Karpas-422 (cell line): ENCODE results near the gene FAM240A. TPM values are rescaled to one million over a fixed set of nuclear protein-coding genes. Genes with fewer than 3 reads are reported as not detected.

ENCODE experiments used
- DNase-seq: peaks from one replicate; pipeline ENCODE4 v3.0.0-alpha.2; 2015
- H2AFZ ChIP-seq: fragments of 200-600 bp; sonication (generic); 2 replicates; pipeline ENCODE4 v1.6.1; 2014; ENCODE audit warnings: antibody characterized with exemption, low read length, mixed read lengths
- H3K27ac ChIP-seq: fragments of 200-600 bp; sonication (generic); 2 replicates; pipeline ENCODE4 v1.5.1; 2014; ENCODE audit warnings: mild to moderate bottlenecking, low read length, moderate library complexity
- H3K27me3 ChIP-seq: fragments of 200-600 bp; sonication (generic); 2 replicates; pipeline ENCODE4 v1.6.1; 2014; ENCODE audit warnings: low read length, mixed read lengths
- H3K36me3 ChIP-seq: fragments of 200-600 bp; sonication (generic); 2 replicates; pipeline ENCODE4 v1.6.1; 2014; ENCODE audit warnings: low read length, mixed read lengths; ENCODE audit not compliant: insufficient read depth
- H3K4me1 ChIP-seq: fragments of 200-600 bp; sonication (generic); 2 replicates; pipeline ENCODE4 v1.6.1; 2014; ENCODE audit warnings: mild to moderate bottlenecking, low read length, mixed read lengths
- H3K4me2 ChIP-seq: fragments of 200-600 bp; sonication (generic); 2 replicates; pipeline ENCODE4 v1.6.1; 2014; ENCODE audit warnings: low read length, low read depth, mild to moderate bottlenecking; ENCODE audit not compliant: poor library complexity, severe bottlenecking
- H3K4me3 ChIP-seq: fragments of 200-600 bp; sonication (generic); 2 replicates; pipeline ENCODE4 v1.5.1; 2014; ENCODE audit warnings: mild to moderate bottlenecking, antibody characterized with exemption, low read length, mixed read lengths
- H3K79me2 ChIP-seq: fragments of 200-600 bp; sonication (generic); 2 replicates; pipeline ENCODE4 v1.6.1; 2014; ENCODE audit warnings: mild to moderate bottlenecking, low read length, mixed read lengths
- H3K9ac ChIP-seq: fragments of 200-600 bp; sonication (generic); 2 replicates; pipeline ENCODE4 v1.6.0; 2014; ENCODE audit warnings: low read length
- H3K9me2 ChIP-seq: fragments of 200-600 bp; sonication (generic), shearing (Covaris generic); replicated peaks from 2 replicates; pipeline ENCODE4 v1.6.0; 2014; ENCODE audit warnings: mild to moderate bottlenecking, low read length, moderate library complexity; ENCODE audit not compliant: insufficient read depth
- H3K9me3 ChIP-seq: fragments of 300-700, 200-600 bp; sonication (generic); 2 replicates; pipeline ENCODE4 v1.6.1; 2014; ENCODE audit warnings: low read length, mixed read lengths
- H4K20me1 ChIP-seq: fragments of 200-600 bp; sonication (generic); 2 replicates; pipeline ENCODE4 v1.6.1; 2014; ENCODE audit warnings: mild to moderate bottlenecking, antibody characterized with exemption, low read length, low read depth; ENCODE audit not compliant: insufficient read depth
- total RNA-seq: library from RNA; depleted of rRNA; stranded (reverse); fragments of >200 nt; shearing (Covaris generic); gene quantifications from 2 replicates; pipeline ENCODE4 v1.2.3, GENCODE V29; 2014; ENCODE audit warnings: low replicate concordance

Gene FAM240A
- total RNA-seq, 1 experiment from 2014 or later, result not detected

DNA sequence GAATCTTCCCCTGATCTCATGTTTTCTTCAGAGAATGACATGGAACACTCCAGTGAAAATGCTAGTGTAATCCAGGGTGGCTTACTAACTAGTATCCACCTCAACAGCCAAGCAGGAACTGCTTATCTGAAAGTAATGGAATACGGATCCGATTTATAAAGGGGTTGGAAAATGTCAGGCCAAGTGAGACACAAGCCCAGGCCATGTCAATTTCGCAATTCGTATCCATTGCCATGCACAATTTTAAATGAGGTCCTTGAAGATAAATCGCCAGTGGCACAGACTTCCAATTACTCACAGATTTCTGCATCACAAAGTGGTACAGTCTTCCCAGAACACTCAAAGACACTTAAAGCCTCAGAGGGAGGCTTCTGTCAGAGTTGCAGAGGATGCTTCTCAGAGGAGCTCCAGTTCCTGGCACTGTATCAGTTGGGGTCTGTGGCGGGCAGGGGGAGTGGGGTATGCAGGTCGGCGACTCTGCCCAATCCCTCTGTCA is 16.5 kb upstream of the FAM240A start:
- no peak overlapping the region for H2AFZ ChIP-seq
- no peak for DNase-seq
- no peaks in the 10 kb centered on the region for H4K20me1 ChIP-seq
- no peaks in the 10 kb centered on the region for H3K4me1 ChIP-seq
- no peaks in the 10 kb centered on the region for H3K9me2 ChIP-seq
- no peak overlapping the region for H3K27ac ChIP-seq
- no peak overlapping the region for H3K4me2 ChIP-seq
- no peak overlapping the region for H3K9ac ChIP-seq
- H3K27me3 ChIP-seq, result no peaks in the 10 kb centered on the region
- no peaks in the 10 kb centered on the region for H3K9me3 ChIP-seq
- H3K4me3 ChIP-seq, result no peak overlapping the region
- H3K79me2 ChIP-seq, result no peaks in the 10 kb centered on the region
- no peaks in the 10 kb centered on the region for H3K36me3 ChIP-seq

DNA sequence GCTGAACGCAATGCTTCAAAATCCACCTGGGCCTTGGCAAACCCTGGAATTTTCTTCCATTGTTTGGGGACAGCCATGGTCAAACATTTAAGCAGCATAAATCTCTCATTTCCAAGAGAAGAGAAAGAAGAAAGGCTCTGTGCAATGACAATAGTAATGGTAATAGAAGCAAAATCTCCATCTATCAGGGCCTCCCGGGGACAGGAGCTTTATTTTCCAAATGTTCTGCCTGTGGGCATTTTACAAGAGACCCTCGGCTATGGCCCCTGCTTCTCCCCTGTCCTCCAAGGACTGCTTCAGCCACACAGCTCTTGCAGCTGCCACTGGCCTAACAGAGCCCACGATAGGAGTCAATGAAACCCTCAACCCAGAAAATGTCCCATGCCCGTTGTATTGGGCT is 12.7 kb upstream of the FAM240A start:
- DNase-seq, result no peak
- no peaks in the 10 kb centered on the region for H3K27me3 ChIP-seq

GRCh38 chr3:46603446-46604046 is 8.8 kb upstream of the FAM240A start:
- H3K4me1 ChIP-seq, result no peaks in the 10 kb centered on the region
- no peak for DNase-seq
- no peaks in the 10 kb centered on the region for H3K79me2 ChIP-seq
- no peaks in the 10 kb centered on the region for H3K36me3 ChIP-seq
- H3K9me2 ChIP-seq, result no peaks in the 10 kb centered on the region
- no peaks in the 10 kb centered on the region for H3K9me3 ChIP-seq
- no peak overlapping the region for H2AFZ ChIP-seq
- H3K27ac ChIP-seq, result no peak overlapping the region
- no peak overlapping the region for H3K4me3 ChIP-seq
- no peak overlapping the region for H3K4me2 ChIP-seq
- H3K27me3 ChIP-seq, result no peaks in the 10 kb centered on the region
- no peaks in the 10 kb centered on the region for H4K20me1 ChIP-seq
- no peak overlapping the region for H3K9ac ChIP-seq

More for the DNA sequence above, 12.7 kb upstream of the FAM240A start:
- Histone ChIP-seq H3K4me2 (no peak overlapping the region), H3K9me2 (no peaks in the 10 kb centered on the region), H3K79me2 (no peaks in the 10 kb centered on the region), H3K36me3 (no peaks in the 10 kb centered on the region), H3K4me3 (no peak overlapping the region), H3K9me3 (no peaks in the 10 kb centered on the region), H3K4me1 (no peaks in the 10 kb centered on the region), H3K9ac (no peak overlapping the region), H3K27ac (no peak overlapping the region), H4K20me1 (no peaks in the 10 kb centered on the region), H2AFZ (no peak overlapping the region)

GRCh38 chr3:46604127-46604526 is 8.2 kb upstream of the FAM240A start:
- H3K9ac ChIP-seq, result no peak overlapping the region
- no peaks in the 10 kb centered on the region for H3K4me1 ChIP-seq
- no peak for DNase-seq
- no peaks in the 10 kb centered on the region for H3K79me2 ChIP-seq
- H3K36me3 ChIP-seq, result no peaks in the 10 kb centered on the region
- H2AFZ ChIP-seq, result no peak overlapping the region
- H3K9me3 ChIP-seq, result no peaks in the 10 kb centered on the region
- no peak overlapping the region for H3K4me3 ChIP-seq
- H3K27ac ChIP-seq, result no peak overlapping the region
- no peaks in the 10 kb centered on the region for H4K20me1 ChIP-seq
- no peaks in the 10 kb centered on the region for H3K9me2 ChIP-seq
- no peaks in the 10 kb centered on the region for H3K27me3 ChIP-seq
- H3K4me2 ChIP-seq, result no peak overlapping the region

DNA sequence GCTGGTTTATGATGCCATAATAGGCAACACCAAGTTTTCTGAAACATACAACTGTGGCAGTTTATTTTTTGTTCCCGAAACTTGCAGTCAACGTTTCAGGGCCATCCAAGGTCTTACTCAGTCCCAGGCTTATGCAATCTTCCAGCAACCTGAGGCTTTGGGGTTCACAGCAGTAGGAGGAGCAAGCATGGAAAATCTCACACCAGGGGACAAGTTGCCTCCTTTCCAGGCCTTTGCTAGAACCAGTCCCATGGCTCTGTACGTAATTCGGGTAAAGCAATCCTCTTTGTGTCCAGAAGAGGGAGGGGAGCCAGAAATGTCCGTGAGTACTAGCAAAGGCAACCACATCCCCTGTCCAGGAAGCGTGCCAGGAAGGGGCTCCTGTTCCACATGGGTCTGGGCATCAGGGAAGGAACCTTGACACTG is 4.7 kb upstream of the FAM240A start:
- H3K36me3 ChIP-seq, result no peaks in the 10 kb centered on the region
- H3K9me3 ChIP-seq, result no peaks in the 10 kb centered on the region
- no peaks in the 10 kb centered on the region for H3K9me2 ChIP-seq
- no peak overlapping the region for H2AFZ ChIP-seq
- no peak overlapping the region for H3K4me2 ChIP-seq
- H3K4me1 ChIP-seq, result no peaks in the 10 kb centered on the region
- H4K20me1 ChIP-seq, result no peaks in the 10 kb centered on the region
- H3K27ac ChIP-seq, result no peak overlapping the region
- H3K9ac ChIP-seq, result no peak overlapping the region
- no peaks in the 10 kb centered on the region for H3K27me3 ChIP-seq
- DNase-seq, result peak; percentile 56
- no peak overlapping the region for H3K4me3 ChIP-seq
- no peaks in the 10 kb centered on the region for H3K79me2 ChIP-seq

GRCh38 chr3:46609212-46609721 is 3.1 kb upstream of the FAM240A start:
- H3K27me3 ChIP-seq, result no peaks in the 10 kb centered on the region
- no peaks in the 10 kb centered on the region for H3K36me3 ChIP-seq
- H3K27ac ChIP-seq, result no peak overlapping the region
- no peak overlapping the region for H3K4me3 ChIP-seq
- no peaks in the 10 kb centered on the region for H3K9me3 ChIP-seq
- no peak overlapping the region for H2AFZ ChIP-seq
- no peak for DNase-seq
- no peak overlapping the region for H3K9ac ChIP-seq
- no peaks in the 10 kb centered on the region for H4K20me1 ChIP-seq
- no peaks in the 10 kb centered on the region for H3K9me2 ChIP-seq
- no peaks in the 10 kb centered on the region for H3K79me2 ChIP-seq
- H3K4me2 ChIP-seq, result no peak overlapping the region
- H3K4me1 ChIP-seq, result no peaks in the 10 kb centered on the region

- H3K9me3 ChIP-seq, result no peaks in the 10 kb centered on the region
Measured at GRCh38 chr3:46609944-46610722, 2.2 kb upstream of the FAM240A start.

DNA sequence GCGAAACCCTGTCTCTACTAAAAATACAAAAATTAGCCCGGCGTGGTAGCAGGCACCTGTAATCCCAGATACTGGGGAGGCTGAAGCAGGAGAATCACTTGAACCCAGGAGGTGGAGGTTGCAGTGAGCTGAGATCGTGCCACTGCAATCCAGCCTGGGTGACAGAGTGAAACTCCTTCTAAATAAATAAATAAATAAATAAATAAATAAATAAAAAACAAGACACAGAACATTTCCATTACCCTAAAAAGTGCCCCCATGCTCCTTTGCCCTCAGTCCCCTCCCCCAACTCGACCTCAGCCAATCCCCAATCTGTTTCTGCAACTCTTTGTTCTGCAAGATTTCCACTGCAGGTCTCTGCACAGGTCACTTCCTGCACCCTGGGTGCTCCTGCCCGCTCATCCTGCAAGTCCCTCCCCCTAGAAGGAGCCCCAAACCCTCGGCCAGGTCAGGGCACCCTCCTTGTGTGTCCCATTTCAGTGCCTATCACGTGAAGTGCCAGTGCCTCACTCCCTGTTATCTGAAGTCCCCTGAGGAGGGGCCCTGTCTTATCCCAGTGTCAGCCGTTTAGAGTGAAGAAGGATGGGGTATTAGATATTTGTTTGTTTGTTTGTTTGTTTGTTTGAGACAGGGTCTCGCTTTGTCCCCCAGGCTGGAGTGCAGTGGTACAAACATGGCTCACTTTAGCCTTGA is 1.1 kb downstream of the FAM240A start:
- Histone ChIP-seq H3K27me3 (no peaks in the 10 kb centered on the region), H3K9me3 (no peaks in the 10 kb centered on the region), H3K27ac (no peak overlapping the region), H3K36me3 (no peaks in the 10 kb centered on the region), H3K9ac (no peak overlapping the region), H3K9me2 (no peaks in the 10 kb centered on the region), H3K4me1 (no peaks in the 10 kb centered on the region), H3K4me2 (no peak overlapping the region), H3K79me2 (no peaks in the 10 kb centered on the region), H2AFZ (no peak overlapping the region), H3K4me3 (no peak overlapping the region), H4K20me1 (no peaks in the 10 kb centered on the region)
- no peak for DNase-seq

More at GRCh38 chr3:46609944-46610722, 2.2 kb upstream of the FAM240A start:
- Histone ChIP-seq H3K36me3 (no peaks in the 10 kb centered on the region), H3K4me3 (no peak overlapping the region), H3K4me1 (no peaks in the 10 kb centered on the region), H3K27me3 (no peaks in the 10 kb centered on the region), H3K9me2 (no peaks in the 10 kb centered on the region), H2AFZ (no peak overlapping the region), H3K4me2 (no peak overlapping the region), H3K27ac (no peak overlapping the region), H3K9ac (no peak overlapping the region), H4K20me1 (no peaks in the 10 kb centered on the region), H3K79me2 (no peaks in the 10 kb centered on the region)
- DNase-seq, result no peak
